ENCODE data around the gene SHB.

SHB gene

DNA sequence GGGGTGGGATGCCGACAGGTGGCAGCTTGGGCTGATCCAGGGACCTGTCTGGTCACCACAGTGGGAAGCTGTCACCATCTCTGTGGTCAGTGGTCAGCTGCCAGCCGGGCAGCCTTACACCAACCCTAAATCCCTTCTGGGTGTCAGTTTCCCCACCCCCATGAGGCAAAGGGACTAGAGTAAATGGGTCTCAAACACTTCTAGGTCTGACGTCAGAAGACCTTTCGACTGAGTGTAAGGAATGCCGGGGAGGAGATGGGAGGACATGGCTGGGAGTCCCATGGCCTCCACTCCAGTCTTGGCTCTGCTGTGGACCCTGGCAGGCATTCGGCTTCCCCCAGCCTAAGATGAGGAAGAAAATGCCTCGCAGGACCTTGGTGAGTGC is 124.8 kb downstream of the SHB start:
- H3K79me2 ChIP-seq (ENCODE audit: low read length), result no peaks in the 10 kb centered on the region
- H3K4me3 ChIP-seq (ENCODE audit: low read length), result no peak overlapping the region
- no peak overlapping the region for H3K9ac ChIP-seq (ENCODE audit: low read length)
- H2AFZ ChIP-seq (ENCODE audit: low read depth, low read length), result no peak overlapping the region
- no peaks in the 10 kb centered on the region for H4K20me1 ChIP-seq (ENCODE audit: insufficient read depth, low read length)
- H3K27me3 ChIP-seq (ENCODE audit: low read depth, low read length), result no peaks in the 10 kb centered on the region
- no peak for TF ChIP-seq EZH2phosphoT487 (IDR thresholded peaks at IDR 0.05; ENCODE audit: low read depth)
- TF ChIP-seq, protein P1, sequence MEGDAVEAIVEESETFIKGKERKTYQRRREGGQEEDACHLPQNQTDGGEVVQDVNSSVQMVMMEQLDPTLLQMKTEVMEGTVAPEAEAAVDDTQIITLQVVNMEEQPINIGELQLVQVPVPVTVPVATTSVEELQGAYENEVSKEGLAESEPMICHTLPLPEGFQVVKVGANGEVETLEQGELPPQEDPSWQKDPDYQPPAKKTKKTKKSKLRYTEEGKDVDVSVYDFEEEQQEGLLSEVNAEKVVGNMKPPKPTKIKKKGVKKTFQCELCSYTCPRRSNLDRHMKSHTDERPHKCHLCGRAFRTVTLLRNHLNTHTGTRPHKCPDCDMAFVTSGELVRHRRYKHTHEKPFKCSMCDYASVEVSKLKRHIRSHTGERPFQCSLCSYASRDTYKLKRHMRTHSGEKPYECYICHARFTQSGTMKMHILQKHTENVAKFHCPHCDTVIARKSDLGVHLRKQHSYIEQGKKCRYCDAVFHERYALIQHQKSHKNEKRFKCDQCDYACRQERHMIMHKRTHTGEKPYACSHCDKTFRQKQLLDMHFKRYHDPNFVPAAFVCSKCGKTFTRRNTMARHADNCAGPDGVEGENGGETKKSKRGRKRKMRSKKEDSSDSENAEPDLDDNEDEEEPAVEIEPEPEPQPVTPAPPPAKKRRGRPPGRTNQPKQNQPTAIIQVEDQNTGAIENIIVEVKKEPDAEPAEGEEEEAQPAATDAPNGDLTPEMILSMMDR (IDR thresholded peaks at IDR 0.05; ENCODE audit: low read depth, low read length), result no peak
- no peaks in the 10 kb centered on the region for H3K9me3 ChIP-seq (ENCODE audit: insufficient read depth, low read length)
- no peak overlapping the region for H3K4me2 ChIP-seq (ENCODE audit: low read length)
- no peaks in the 10 kb centered on the region for H3K36me3 ChIP-seq (replicated peaks; ENCODE audit: low read depth, low read length)
- H3K27ac ChIP-seq (ENCODE audit: low read length), result no peak overlapping the region
- H3K4me1 ChIP-seq (ENCODE audit: low read length), result no peaks in the 10 kb centered on the region

DNA sequence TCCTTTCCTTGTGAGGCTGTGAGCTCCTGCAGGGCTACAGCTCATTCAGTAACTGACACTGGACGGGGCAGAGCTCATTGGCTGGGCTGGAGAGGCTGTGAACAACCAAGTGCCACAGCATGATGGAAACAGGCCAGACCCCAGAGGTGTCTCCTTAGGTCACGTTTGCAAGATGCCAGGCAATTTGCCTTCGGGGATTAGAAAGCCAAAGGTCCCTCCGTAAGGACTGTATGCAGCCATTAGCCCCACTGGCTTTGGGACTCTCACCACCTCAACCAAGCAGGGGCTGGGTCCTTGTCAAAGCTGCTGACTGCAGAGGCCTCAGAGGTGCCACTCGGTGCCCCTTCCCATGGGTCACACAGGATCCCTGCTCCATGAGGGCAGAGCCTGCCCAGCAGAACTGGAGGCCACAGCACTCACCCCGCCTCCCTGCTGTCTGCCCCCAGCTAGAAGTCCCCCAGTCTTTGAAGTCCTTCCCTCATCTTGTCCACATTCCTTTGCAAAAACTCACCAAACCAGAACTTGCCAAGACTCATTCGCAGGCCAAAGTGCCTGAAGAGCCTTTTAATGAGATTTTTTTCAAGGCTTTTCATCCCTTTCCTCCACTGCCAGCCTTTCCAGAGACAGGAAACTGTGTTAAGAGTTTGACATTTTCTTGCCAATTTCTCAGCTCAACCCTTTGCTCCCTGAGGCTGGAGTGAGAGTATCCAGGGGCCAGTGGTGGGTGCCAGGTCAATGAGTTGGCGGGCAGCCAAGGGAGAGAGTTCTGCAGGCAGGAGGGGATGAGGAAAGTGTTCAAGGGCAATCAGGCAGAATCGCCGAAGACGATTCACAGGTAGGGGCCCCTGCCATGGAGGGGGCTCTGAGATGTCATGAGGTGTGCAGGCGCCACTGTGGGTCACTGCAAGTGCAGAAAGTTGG is 125.4 kb downstream of the SHB start:
- Histone ChIP-seq H3K4me2 (ENCODE audit: low read length) (no peak overlapping the region), H2AFZ (ENCODE audit: low read depth, low read length) (no peak overlapping the region), H3K9ac (ENCODE audit: low read length) (no peak overlapping the region), H4K20me1 (ENCODE audit: insufficient read depth, low read length) (no peaks in the 10 kb centered on the region), H3K36me3 (replicated peaks; ENCODE audit: low read depth, low read length) (no peaks in the 10 kb centered on the region), H3K27me3 (ENCODE audit: low read depth, low read length) (no peaks in the 10 kb centered on the region), H3K27ac (ENCODE audit: low read length) (no peak overlapping the region), H3K9me3 (ENCODE audit: insufficient read depth, low read length) (no peaks in the 10 kb centered on the region), H3K4me1 (ENCODE audit: low read length) (no peaks in the 10 kb centered on the region), H3K4me3 (ENCODE audit: low read length) (no peak overlapping the region), H3K79me2 (ENCODE audit: low read length) (no peaks in the 10 kb centered on the region)
- TF ChIP-seq, protein P1 (IDR thresholded peaks at IDR 0.05; ENCODE audit: low read depth, low read length), result no peak
- no peak for TF ChIP-seq EZH2phosphoT487 (IDR thresholded peaks at IDR 0.05; ENCODE audit: low read depth)

DNA sequence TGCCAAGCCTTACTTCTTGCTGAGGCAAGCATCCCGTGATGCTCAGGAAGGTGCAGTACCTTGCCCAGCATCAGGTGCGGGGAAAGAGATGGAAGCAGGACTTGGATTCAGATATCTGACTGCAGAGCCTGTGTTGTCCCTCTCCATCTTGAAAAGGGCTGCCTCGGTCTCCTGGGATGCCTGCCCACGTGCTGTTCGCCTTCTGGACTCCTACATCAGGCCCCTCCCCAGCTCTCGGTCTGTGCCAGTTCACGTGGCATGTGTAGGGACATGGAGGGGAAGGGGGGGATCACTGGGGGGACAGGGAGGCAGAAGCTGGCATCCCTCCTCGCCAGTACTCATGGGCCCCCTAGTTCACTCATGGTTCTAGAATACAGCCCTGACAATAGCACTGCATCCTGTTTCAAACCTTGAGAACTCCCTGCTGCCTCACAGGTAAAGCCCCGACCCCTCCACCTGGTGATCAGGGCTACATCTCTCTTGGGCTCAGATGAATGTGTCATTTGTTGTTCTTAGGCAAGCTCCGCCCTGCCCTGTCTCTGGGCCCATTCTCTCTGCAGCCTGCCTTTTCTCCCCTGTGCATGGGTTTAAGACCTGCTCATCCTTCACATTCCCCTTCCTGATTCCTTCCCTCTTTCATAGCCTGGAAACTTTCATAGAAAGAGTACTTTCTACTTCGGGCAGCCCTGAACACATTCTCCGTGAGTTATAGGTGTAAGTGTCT is 126.2 kb downstream of the SHB start:
- Histone ChIP-seq H3K27ac (ENCODE audit: low read length) (no peak overlapping the region), H3K4me2 (ENCODE audit: low read length) (no peak overlapping the region), H3K9me3 (ENCODE audit: insufficient read depth, low read length) (no peaks in the 10 kb centered on the region), H2AFZ (ENCODE audit: low read depth, low read length) (no peak overlapping the region), H4K20me1 (ENCODE audit: insufficient read depth, low read length) (no peaks in the 10 kb centered on the region), H3K36me3 (replicated peaks; ENCODE audit: low read depth, low read length) (no peaks in the 10 kb centered on the region), H3K79me2 (ENCODE audit: low read length) (no peaks in the 10 kb centered on the region), H3K27me3 (ENCODE audit: low read depth, low read length) (no peaks in the 10 kb centered on the region), H3K4me3 (ENCODE audit: low read length) (no peak overlapping the region), H3K9ac (ENCODE audit: low read length) (no peak overlapping the region), H3K4me1 (ENCODE audit: low read length) (no peaks in the 10 kb centered on the region)
- TF ChIP-seq EZH2phosphoT487 (IDR thresholded peaks at IDR 0.05; ENCODE audit: low read depth), result no peak
- TF ChIP-seq, protein P1 (IDR thresholded peaks at IDR 0.05; ENCODE audit: low read depth, low read length), result no peak

DNA sequence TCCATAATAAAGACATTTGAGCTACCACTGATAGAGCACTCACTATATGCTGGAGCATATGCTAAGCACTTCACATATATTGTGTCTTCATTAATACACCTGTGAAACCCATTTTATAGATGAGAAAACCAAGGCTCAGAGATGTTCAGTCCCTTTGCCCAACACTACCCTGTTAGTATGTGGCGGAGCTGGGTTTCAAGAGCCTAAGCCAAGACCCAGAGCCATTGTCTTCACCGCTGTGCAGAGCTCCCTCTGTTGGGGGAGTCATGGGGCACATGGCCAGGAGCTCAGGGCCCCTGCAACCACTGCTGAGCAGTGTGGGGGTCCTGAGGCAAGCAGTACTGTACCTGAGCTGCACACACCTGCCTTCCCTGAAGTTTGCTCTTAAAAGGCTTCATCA is 127.8 kb downstream of the SHB start:
- Histone ChIP-seq H3K27ac (ENCODE audit: low read length) (no peak overlapping the region), H4K20me1 (ENCODE audit: insufficient read depth, low read length) (no peaks in the 10 kb centered on the region), H3K9me3 (ENCODE audit: insufficient read depth, low read length) (no peaks in the 10 kb centered on the region), H3K36me3 (replicated peaks; ENCODE audit: low read depth, low read length) (no peaks in the 10 kb centered on the region), H3K4me1 (ENCODE audit: low read length) (no peaks in the 10 kb centered on the region), H3K27me3 (ENCODE audit: low read depth, low read length) (no peaks in the 10 kb centered on the region), H3K4me3 (ENCODE audit: low read length) (no peak overlapping the region), H3K79me2 (ENCODE audit: low read length) (no peaks in the 10 kb centered on the region), H2AFZ (ENCODE audit: low read depth, low read length) (no peak overlapping the region), H3K9ac (ENCODE audit: low read length) (no peak overlapping the region), H3K4me2 (ENCODE audit: low read length) (no peak overlapping the region)
- TF ChIP-seq, protein P1 (IDR thresholded peaks at IDR 0.05; ENCODE audit: low read depth, low read length), result peak; percentile 26; the same call in 1 of the 2 replicates
- TF ChIP-seq EZH2phosphoT487 (IDR thresholded peaks at IDR 0.05; ENCODE audit: low read depth), result no peak
